ENCODE measurements around the gene NRSN2. TPM values are rescaled to one million over a fixed set of nuclear protein-coding genes. Genes with fewer than 3 reads are reported as not detected.

Gene NRSN2
- total RNA-seq, 1 experiment from 2014 or later: 44.9 TPM

DNA sequence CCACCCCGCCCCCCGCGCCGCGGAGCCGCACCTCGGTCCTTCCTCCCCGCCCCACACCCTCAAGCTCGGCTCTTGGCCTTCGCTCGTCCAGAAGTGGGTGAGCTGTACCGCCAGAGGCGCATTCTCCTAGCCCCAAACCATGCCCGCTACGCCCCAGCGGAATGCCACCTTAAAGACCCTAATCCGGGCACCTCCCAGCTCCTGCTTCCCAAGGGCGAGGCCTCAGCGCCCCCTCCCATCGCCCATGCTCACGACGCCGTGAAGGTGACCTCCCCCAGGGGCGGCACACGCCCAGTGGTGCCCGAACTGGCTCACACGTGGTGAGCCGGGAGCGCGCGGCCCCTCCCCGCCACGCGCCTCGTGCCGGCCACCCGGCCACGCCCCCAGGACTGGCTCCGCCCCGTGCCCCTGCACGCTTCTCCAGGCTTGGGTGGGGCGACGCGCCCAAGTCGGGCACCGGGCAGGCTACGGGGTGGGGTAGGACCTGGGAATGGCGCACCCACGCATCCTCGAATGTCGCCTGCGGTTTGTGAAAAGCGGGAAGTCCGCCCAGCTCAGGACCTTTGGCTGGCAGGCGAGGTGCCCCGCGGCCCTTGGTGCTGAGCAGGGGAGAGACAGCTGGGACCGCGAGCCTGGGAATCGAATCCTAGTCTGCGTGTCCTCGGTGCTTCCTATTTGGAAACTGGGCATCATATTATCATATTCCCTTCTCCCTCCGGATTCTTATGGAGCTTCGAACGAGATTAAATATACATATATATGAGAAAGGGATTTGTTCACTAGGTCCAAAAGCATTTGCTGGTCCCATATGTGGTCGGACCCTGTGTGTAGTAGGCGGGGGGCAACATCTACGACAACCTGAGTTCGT, 22.5 kb upstream of the NRSN2 start:
- intact Hi-C loops (cut with micrococcal nuclease; ENCODE audit: unreplicated experiment) (no loop called here), in situ Hi-C loops (cut with HindIII; ENCODE audit: low pct_unique_long_range_greater_than_20kb, low sequenced_read_pairs) (no loop called here)
- ATAC-seq (peak; percentile 65), DNase-seq (ENCODE audit: low read depth, low spot score) (peak; percentile 76)
- ChIA-PET POLR2A (interaction anchor here (0.7 kb wide), 1 partner anchor 24 kb away, joined by 4 read pairs; no protein-coding TSS in a partner anchor), CTCF (interaction anchor here (0.6 to 0.8 kb wide), 2 partner anchors 14 to 56 kb away, joined by 3 read pairs; partner anchors contain the start of gene TRIB3)
- Histone ChIP-seq H3K27ac (ENCODE audit: low read length) (peak overlapping the region; percentile 97), H3K4me1 (ENCODE audit: control insufficient read depth, insufficient read depth, low read length) (peaks cover 17% of the 10 kb centered on the region), H3K4me3 (ENCODE audit: low read depth in 2 of 2, low read length in 2 of 2) (peak overlapping the region; percentile 74 to 97), H3K9me3 (ENCODE audit: control insufficient read depth, insufficient read depth, low read depth, low read length) (no peaks in the 10 kb centered on the region), H3K36me3 (ENCODE audit: control insufficient read depth, insufficient read depth, low read length) (no peaks in the 10 kb centered on the region; the same call in 1 of the 2 replicates), H3K27me3 (ENCODE audit: control insufficient read depth, insufficient read depth, low read length) (no peaks in the 10 kb centered on the region)
- peak; percentile 90; the same call in 1 of the 2 replicates for TF ChIP-seq SIN3A (IDR thresholded peaks at IDR 0.05; ENCODE audit: borderline replicate concordance, insufficient read depth, low read depth, low read length)
- TF ChIP-seq TCF7L2 (IDR thresholded peaks at IDR 0.05; ENCODE audit: low read depth, low read length): no peak
- peak; percentile 75 for TF ChIP-seq POLR2AphosphoS5 (IDR thresholded peaks at IDR 0.05; ENCODE audit: low read depth, low read length)
- TSS peak; percentile 89 for BruUV-seq (replicated peaks)

DNA sequence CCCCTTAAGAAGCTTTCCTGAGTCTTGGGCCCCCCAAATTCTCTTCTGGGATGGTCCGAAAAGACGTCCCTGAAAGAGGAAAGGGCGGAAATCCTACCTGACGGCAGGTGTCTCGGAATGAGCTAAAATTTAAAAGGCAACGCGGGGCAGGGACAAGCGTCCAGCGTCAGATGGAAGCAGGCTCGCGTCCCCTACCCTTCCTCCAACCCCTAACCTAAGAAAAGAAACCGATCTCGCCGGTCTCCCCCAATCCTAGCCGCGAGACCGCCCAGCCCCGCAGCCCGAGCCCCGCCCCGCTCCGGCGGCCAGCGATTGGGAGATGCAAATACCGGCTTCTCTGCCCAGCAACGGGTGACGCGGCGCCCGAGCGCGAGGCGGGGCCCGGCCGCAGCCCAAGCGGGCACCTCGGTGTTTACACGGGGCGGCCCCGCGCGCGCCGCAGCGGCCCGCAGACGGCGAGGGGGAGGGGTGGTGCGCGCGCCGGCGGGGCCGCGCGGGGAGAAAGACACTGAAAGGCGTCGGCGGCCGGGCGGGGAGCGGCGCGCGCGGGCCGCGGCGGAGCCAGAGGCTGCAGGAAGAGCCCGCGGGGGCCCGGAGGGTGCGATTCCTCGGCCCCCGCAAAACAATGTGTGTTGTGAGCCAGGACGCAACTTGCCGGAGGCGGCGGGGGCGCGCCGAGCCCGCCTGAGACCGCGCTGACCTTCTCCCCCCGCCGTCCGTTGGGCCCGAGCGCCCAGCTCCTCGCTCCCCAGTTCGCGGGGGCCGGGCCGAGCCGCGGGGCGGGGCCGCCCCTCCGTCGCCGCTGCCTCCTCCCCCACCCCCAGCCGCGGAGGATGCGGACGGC, 21.6 kb upstream of the NRSN2 start, which contains the start of gene SOX12:
Gene SOX12 (plus strand): TSS at position 508 of the 844 bp plus-strand sequence. CDS start 373 bp downstream, outside the sequence.
- peak within 1 kb of the TSS; percentile 97 for H3K27ac ChIP-seq (ENCODE audit: low read length)
- DNase-seq (ENCODE audit: low read depth, low spot score): no peak
- intact Hi-C loops (cut with micrococcal nuclease; ENCODE audit: unreplicated experiment): no loop called here
- ATAC-seq: peak; percentile 79
- H3K4me3 ChIP-seq (ENCODE audit: low read depth in 2 of 2, low read length in 2 of 2): peak within 1 kb of the TSS; percentile 74 to 97
- in situ Hi-C loops (cut with HindIII; ENCODE audit: low pct_unique_long_range_greater_than_20kb, low sequenced_read_pairs): no loop called here
- CTCF ChIA-PET: interaction anchor here (0.6 kb wide), 1 partner anchor 55 kb away, joined by 3 read pairs; the partner anchor contains the start of gene TRIB3
- TF ChIP-seq, protein P1, sequence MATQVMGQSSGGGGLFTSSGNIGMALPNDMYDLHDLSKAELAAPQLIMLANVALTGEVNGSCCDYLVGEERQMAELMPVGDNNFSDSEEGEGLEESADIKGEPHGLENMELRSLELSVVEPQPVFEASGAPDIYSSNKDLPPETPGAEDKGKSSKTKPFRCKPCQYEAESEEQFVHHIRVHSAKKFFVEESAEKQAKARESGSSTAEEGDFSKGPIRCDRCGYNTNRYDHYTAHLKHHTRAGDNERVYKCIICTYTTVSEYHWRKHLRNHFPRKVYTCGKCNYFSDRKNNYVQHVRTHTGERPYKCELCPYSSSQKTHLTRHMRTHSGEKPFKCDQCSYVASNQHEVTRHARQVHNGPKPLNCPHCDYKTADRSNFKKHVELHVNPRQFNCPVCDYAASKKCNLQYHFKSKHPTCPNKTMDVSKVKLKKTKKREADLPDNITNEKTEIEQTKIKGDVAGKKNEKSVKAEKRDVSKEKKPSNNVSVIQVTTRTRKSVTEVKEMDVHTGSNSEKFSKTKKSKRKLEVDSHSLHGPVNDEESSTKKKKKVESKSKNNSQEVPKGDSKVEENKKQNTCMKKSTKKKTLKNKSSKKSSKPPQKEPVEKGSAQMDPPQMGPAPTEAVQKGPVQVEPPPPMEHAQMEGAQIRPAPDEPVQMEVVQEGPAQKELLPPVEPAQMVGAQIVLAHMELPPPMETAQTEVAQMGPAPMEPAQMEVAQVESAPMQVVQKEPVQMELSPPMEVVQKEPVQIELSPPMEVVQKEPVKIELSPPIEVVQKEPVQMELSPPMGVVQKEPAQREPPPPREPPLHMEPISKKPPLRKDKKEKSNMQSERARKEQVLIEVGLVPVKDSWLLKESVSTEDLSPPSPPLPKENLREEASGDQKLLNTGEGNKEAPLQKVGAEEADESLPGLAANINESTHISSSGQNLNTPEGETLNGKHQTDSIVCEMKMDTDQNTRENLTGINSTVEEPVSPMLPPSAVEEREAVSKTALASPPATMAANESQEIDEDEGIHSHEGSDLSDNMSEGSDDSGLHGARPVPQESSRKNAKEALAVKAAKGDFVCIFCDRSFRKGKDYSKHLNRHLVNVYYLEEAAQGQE (IDR thresholded peaks at IDR 0.05; ENCODE audit: insufficient read depth in 1 of 2, low read depth in 2 of 2, low read length in 1 of 2): no peak
- TF ChIP-seq TCF7L2 (IDR thresholded peaks at IDR 0.05; ENCODE audit: low read depth, low read length): no peak; the same call in 1 of the 2 replicates
- TF ChIP-seq, protein P2, sequence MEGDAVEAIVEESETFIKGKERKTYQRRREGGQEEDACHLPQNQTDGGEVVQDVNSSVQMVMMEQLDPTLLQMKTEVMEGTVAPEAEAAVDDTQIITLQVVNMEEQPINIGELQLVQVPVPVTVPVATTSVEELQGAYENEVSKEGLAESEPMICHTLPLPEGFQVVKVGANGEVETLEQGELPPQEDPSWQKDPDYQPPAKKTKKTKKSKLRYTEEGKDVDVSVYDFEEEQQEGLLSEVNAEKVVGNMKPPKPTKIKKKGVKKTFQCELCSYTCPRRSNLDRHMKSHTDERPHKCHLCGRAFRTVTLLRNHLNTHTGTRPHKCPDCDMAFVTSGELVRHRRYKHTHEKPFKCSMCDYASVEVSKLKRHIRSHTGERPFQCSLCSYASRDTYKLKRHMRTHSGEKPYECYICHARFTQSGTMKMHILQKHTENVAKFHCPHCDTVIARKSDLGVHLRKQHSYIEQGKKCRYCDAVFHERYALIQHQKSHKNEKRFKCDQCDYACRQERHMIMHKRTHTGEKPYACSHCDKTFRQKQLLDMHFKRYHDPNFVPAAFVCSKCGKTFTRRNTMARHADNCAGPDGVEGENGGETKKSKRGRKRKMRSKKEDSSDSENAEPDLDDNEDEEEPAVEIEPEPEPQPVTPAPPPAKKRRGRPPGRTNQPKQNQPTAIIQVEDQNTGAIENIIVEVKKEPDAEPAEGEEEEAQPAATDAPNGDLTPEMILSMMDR (IDR thresholded peaks at IDR 0.05): no peak
- TF ChIP-seq POLR2AphosphoS5 (IDR thresholded peaks at IDR 0.05; ENCODE audit: low read depth, low read length): peak; percentile 55; the same call in 1 of the 2 replicates
- peak; percentile 56; the same call in 1 of the 2 replicates for TF ChIP-seq SIN3A (IDR thresholded peaks at IDR 0.05; ENCODE audit: borderline replicate concordance, insufficient read depth, low read depth, low read length)
- BruUV-seq (replicated peaks): no TSS peak
- no peaks in the 10 kb centered on the region for H3K9me3 ChIP-seq (ENCODE audit: control insufficient read depth, insufficient read depth, low read depth, low read length)
- H3K36me3 ChIP-seq (ENCODE audit: control insufficient read depth, insufficient read depth, low read length): no peaks in the 10 kb centered on the region; the same call in 1 of the 2 replicates
- POLR2A ChIA-PET: interaction anchor here (0.6 kb wide), 1 partner anchor 13 kb away, joined by 3 read pairs; no protein-coding TSS in a partner anchor
- no peaks in the 10 kb centered on the region for H3K27me3 ChIP-seq (ENCODE audit: control insufficient read depth, insufficient read depth, low read length)
- peaks cover 25% of the 10 kb centered on the region for H3K4me1 ChIP-seq (ENCODE audit: control insufficient read depth, insufficient read depth, low read length)
